Activated naive CD8-positive, alpha-beta T cell (primary cell): ENCODE data around the gene SUMF1.

Source experiments
- H3K27ac Mint-ChIP-seq: one replicate; pipeline ENCODE4 v1.8.0; 2021; ENCODE audit warnings: mixed read lengths
- H3K27me3 Mint-ChIP-seq: one replicate; pipeline ENCODE4 v1.8.0; 2021; ENCODE audit warnings: mixed read lengths
- H3K36me3 Mint-ChIP-seq: one replicate; pipeline ENCODE4 v1.8.0; 2021; ENCODE audit warnings: mixed read lengths
- H3K4me1 Mint-ChIP-seq: one replicate; pipeline ENCODE4 v1.8.0; 2021; ENCODE audit warnings: low read depth, mixed read lengths
- H3K4me3 Mint-ChIP-seq: one replicate; pipeline ENCODE4 v1.8.0; 2021; ENCODE audit warnings: mild to moderate bottlenecking, mixed read lengths
- H3K9me3 Mint-ChIP-seq: one replicate; pipeline ENCODE4 v1.8.0; 2021; ENCODE audit warnings: low read depth, mixed read lengths

The SUMF1 gene

DNA sequence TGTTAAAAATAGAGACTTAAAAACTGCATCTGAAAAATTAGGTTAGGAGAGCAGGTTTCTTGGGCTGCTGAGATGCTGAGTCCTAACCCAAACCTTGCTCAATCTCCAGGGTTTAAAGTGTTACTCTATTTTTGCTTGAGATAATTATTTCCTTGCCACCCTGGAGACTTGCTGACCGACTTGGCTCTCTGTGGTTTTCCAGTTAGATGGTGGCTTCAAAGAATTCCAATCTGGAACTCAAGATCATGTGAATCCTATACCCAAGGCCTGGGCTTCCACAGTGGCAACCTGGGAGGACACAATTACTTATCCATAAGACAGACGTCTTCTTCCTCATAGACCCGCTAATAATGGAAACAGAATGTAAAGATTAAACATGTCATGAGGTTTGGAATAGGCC, 47.7 kb downstream of the SUMF1 start:
- Mint-ChIP-seq H3K27me3 (no peaks in the 10 kb centered on the region), H3K4me3 (no peak overlapping the region), H3K27ac (no peak overlapping the region), H3K36me3 (peaks cover 7% of the 10 kb centered on the region), H3K9me3 (no peaks in the 10 kb centered on the region), H3K4me1 (peaks cover 17% of the 10 kb centered on the region)

DNA sequence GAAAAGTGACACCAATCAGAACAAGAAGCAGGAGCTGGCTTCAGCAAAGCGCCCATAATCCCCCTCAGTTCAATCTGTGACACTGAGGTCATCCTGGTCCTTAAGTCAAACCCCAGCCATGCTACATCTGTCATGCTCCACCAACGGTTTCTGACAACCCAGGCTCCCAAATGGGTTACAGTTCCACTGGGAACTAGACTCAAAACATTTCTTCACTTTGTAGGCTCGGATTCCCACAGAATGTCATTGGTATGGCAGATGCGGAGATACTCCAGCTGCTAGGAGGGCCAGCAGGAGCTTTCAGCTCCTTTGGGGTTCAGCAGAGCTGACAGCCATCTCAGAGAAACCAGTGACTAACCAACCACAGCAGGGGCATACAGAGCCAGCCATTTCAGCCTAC, 48.9 kb downstream of the SUMF1 start:
- H3K4me1 Mint-ChIP-seq, result peaks cover 15% of the 10 kb centered on the region
- no peak overlapping the region for H3K27ac Mint-ChIP-seq
- no peaks in the 10 kb centered on the region for H3K27me3 Mint-ChIP-seq
- H3K36me3 Mint-ChIP-seq, result peaks cover 9% of the 10 kb centered on the region
- no peaks in the 10 kb centered on the region for H3K9me3 Mint-ChIP-seq
- no peak overlapping the region for H3K4me3 Mint-ChIP-seq

DNA sequence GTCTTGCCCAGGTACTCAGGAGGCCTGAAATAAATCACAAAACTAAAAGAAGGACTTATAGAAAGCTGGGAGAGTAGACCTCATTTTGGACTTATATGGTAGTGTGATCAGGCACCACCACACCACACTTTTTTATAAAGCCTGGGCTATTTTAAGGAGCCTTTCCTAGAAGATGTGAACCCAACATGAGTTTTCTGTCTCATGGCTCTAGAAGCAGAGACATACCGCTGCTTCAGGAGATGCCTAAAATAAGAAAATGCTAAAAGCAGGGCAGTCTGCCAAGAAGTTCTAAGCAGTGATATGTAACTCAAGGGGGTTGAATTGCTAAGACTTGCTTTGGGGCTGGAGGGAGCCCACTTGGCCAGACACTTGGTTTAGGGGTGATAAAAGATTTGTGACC, 49.6 kb downstream of the SUMF1 start:
- Mint-ChIP-seq H3K27me3 (no peaks in the 10 kb centered on the region), H3K27ac (no peak overlapping the region), H3K9me3 (no peaks in the 10 kb centered on the region), H3K4me1 (peaks cover 15% of the 10 kb centered on the region), H3K36me3 (peaks cover 9% of the 10 kb centered on the region), H3K4me3 (no peak overlapping the region)

DNA sequence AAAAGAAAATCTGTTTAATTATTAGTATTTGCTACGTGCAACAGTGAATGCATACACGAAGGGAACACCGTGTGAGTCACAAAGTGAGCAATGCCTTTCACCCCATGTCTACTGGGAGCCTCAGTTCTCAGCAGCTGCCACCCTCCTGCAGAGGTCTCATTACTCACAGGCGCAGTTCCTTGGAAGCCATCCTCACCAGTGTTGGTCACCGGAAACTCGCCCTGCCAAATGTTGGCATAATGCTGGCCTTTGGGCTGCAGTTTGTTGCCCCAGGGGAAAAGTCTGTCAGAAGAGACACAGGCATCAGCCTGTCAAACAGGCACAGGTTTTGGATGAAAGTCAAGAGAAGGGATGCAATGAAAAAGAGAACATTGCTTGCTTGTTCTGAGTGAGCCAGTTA, 50.1 kb downstream of the SUMF1 start:
- Mint-ChIP-seq H3K27me3 (no peaks in the 10 kb centered on the region), H3K36me3 (peaks cover 13% of the 10 kb centered on the region), H3K27ac (no peak overlapping the region), H3K4me1 (peaks cover 16% of the 10 kb centered on the region), H3K4me3 (no peak overlapping the region), H3K9me3 (no peaks in the 10 kb centered on the region)

DNA sequence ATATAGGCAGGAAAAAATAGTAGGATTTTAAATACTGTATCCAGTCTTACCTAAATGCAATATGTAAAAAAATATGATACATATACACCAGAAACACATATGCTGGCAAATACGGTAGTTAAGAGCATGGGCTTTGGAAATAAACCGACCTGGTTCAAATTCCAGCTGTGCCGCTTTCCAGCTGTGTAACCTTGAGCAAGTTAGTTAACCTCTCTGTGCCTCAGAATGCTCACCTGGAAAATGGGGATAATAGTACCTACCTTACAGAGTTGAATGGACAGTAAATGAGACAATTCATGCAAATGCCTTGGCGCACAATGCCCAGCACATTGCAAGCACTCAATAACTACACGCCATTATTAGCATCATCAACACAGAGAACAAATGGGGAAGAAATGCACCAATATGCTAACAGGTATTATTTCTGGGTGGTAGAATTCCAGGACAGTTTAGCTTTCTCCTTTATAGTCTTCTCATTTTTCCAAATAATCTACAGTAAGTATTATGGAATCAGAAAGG, 50.6 kb downstream of the SUMF1 start:
- no peak overlapping the region for H3K4me3 Mint-ChIP-seq
- peaks cover 13% of the 10 kb centered on the region for H3K4me1 Mint-ChIP-seq
- H3K27ac Mint-ChIP-seq, result no peak overlapping the region
- no peaks in the 10 kb centered on the region for H3K27me3 Mint-ChIP-seq
- no peaks in the 10 kb centered on the region for H3K9me3 Mint-ChIP-seq
- peaks cover 16% of the 10 kb centered on the region for H3K36me3 Mint-ChIP-seq

DNA sequence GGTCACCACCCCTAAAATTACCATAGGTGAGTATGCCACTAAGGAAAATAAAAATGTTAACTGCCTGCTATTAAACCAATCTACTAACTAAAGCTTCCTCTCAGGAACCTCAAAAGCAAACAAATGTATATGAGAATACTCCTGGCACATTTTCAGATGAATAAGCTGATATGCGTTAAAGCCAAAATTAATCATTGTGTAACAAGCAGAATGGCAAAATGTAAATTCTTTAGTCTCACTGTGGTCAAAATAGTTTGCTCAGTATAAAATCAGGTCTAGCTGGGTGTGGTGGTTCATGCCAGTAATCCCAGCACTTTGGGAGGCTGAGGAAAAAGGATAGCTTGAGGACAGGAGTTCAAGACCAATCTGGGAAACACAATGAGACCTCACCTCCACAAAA, 53.6 kb downstream of the SUMF1 start:
- H3K36me3 Mint-ChIP-seq, result peaks cover 19% of the 10 kb centered on the region
- peaks cover 24% of the 10 kb centered on the region for H3K4me1 Mint-ChIP-seq
- H3K4me3 Mint-ChIP-seq, result no peak overlapping the region
- H3K27ac Mint-ChIP-seq, result no peak overlapping the region
- no peaks in the 10 kb centered on the region for H3K9me3 Mint-ChIP-seq
- no peaks in the 10 kb centered on the region for H3K27me3 Mint-ChIP-seq

DNA sequence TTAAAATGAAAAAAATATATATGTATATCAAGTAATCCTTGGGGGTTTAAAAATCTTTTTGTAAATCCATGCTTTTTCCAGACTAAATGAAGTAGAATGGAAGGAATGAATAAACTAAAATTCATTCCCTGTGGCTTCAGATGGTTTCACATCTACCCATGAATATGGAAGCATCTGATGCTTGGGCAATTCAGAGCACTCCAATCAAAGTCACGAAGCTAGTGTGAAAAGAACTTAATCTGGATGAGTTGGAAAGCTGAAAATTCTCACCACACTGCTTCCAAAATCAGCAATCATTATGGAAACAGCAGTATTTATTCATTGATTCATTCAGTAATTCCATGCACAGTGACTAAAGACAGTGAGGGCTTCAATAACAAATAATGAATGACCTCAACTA, 55.2 kb downstream of the SUMF1 start:
- Mint-ChIP-seq H3K4me3 (no peak overlapping the region), H3K4me1 (peaks cover 26% of the 10 kb centered on the region), H3K36me3 (peaks cover 24% of the 10 kb centered on the region), H3K27ac (no peak overlapping the region), H3K9me3 (no peaks in the 10 kb centered on the region), H3K27me3 (no peaks in the 10 kb centered on the region)

DNA sequence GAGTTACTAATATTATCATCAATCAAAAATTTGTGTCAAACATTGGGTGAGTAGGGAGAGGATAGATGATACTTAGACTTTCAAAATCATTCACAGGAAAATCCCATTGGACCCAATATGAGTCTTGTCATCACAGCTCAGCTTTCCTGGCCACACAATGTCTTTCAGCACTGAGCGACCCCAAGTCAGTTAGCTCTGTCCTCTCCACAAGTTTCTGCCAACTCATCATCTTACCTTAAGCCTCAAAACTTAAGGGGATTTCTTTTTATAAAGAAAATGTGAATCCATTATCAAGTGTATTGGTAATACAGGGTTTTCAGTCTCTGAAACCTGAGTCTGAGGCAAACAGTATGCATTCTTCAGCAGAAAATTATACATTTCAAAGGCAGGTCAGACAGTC, 55.8 kb downstream of the SUMF1 start:
- no peaks in the 10 kb centered on the region for H3K9me3 Mint-ChIP-seq
- H3K4me1 Mint-ChIP-seq, result peaks cover 26% of the 10 kb centered on the region
- H3K27me3 Mint-ChIP-seq, result no peaks in the 10 kb centered on the region
- H3K36me3 Mint-ChIP-seq, result peaks cover 25% of the 10 kb centered on the region
- H3K27ac Mint-ChIP-seq, result no peak overlapping the region
- H3K4me3 Mint-ChIP-seq, result no peak overlapping the region

DNA sequence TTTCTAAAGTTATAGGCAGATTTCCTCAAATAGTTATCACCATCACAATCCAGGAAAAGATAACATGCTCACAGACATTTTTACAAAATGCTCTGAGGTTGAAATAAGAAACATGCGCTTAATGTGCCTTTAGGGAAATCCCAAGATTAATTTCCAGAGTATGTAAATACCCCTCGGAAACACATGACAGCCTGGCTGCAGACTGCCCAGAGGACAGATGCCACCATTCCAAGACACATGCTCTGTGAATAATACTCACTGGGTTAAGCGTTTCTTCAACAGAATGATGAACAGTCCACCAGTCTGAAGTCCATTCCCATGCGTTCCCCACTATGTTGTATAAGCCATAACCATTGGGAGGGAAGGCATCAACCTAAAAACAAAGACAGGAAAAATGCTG, 56.5 kb downstream of the SUMF1 start:
- Mint-ChIP-seq H3K27me3 (no peaks in the 10 kb centered on the region), H3K36me3 (peaks cover 27% of the 10 kb centered on the region), H3K27ac (no peak overlapping the region), H3K4me1 (peaks cover 26% of the 10 kb centered on the region), H3K9me3 (no peaks in the 10 kb centered on the region), H3K4me3 (no peak overlapping the region)

DNA sequence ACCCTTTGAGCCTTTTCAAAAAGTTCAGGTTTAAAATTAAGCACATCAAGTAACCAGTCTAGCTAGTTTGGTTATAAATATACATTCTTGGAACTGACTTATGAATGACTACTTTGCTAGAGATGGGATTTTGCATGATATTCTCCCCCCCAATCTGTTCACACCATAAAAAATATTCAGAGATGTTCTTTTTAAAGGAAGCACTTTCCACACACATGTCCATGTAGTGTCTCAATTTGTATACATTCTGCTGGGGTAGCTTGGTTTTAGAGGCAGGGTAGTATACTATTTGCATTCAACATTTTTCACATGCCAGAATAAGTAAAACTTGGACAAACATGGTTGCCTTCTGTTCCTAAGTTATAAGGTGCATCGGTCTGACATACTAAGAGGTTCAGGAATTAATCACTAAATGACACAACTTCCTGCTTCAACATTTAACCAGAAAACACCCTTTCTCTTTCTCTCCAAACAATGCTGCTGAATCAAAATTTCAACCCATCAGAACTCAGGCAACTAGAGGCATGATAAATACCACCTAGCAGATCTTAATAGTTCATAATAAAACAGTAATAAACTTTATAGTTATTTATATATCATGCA, 57.0 kb downstream of the SUMF1 start:
- no peaks in the 10 kb centered on the region for H3K27me3 Mint-ChIP-seq
- peak overlapping the region; percentile 76 for H3K27ac Mint-ChIP-seq
- H3K4me1 Mint-ChIP-seq, result peaks cover 26% of the 10 kb centered on the region
- H3K9me3 Mint-ChIP-seq, result no peaks in the 10 kb centered on the region
- H3K36me3 Mint-ChIP-seq, result peaks cover 25% of the 10 kb centered on the region
- peak overlapping the region; percentile 61 for H3K4me3 Mint-ChIP-seq

DNA sequence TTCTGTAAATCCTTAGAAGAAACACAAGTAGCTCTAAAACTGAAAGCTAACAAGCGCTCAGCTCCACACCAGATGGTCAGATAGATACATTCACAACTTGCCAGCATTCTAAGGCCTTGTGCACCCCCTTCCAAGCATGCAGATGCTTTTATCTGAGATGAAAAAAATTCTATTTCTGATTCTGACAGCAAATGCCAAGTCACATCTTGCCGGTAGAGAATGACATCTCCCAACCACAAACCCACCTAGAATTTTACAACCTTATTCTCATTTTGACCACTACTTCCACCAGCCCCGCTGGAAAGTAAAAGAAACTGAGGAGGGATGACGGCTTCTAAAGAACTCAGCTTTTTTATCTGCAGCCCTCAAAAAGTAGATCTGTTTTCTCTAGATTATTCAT, 57.7 kb downstream of the SUMF1 start:
- H3K4me1 Mint-ChIP-seq, result peaks cover 26% of the 10 kb centered on the region
- peak overlapping the region; percentile 76 for H3K27ac Mint-ChIP-seq
- no peaks in the 10 kb centered on the region for H3K27me3 Mint-ChIP-seq
- H3K36me3 Mint-ChIP-seq, result peaks cover 28% of the 10 kb centered on the region
- H3K4me3 Mint-ChIP-seq, result peak overlapping the region; percentile 61
- H3K9me3 Mint-ChIP-seq, result no peaks in the 10 kb centered on the region

DNA sequence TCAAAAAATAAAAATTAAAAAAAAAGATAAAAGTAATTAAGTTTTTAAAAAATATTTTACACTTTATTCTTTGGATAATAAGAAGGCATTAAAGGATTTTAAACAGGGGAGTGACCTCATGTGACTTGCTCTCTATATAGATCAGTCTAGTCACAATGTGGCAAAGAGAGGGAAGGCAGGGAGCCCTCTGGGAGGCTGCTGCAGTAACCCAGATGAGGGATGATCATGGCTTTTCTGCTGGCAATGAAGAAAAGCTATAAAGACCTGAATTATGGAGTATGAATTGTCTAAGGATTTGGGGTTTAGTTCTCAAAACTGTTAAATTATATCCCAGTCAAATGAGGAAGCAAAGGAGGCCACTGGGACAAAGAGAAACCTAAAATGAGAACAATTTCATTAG, 58.1 kb downstream of the SUMF1 start:
- Mint-ChIP-seq H3K36me3 (peaks cover 28% of the 10 kb centered on the region), H3K27me3 (no peaks in the 10 kb centered on the region), H3K4me1 (peaks cover 26% of the 10 kb centered on the region), H3K27ac (peak overlapping the region; percentile 76), H3K9me3 (no peaks in the 10 kb centered on the region), H3K4me3 (no peak overlapping the region)

DNA sequence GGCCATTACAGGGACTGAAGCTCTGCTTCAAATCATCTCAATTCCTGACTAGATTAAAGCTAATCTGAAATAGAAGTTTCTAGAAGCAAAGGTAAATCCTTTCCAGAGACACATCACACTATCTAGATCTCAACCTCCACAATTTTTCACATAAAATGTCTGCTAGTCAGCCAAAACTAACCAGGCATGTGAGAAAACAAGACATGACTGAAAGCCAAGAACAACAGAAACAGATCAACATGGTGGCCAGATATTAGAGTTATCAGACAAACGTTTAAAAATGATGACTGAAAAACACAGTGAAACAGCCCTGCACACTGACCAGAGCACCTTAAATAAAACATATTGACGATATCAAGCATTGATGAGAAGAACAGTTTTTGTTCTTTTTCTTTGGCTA, 59.1 kb downstream of the SUMF1 start:
- H3K9me3 Mint-ChIP-seq, result no peaks in the 10 kb centered on the region
- H3K4me1 Mint-ChIP-seq, result peaks cover 26% of the 10 kb centered on the region
- H3K4me3 Mint-ChIP-seq, result no peak overlapping the region
- peaks cover 34% of the 10 kb centered on the region for H3K36me3 Mint-ChIP-seq
- H3K27ac Mint-ChIP-seq, result peak overlapping the region; percentile 47
- no peaks in the 10 kb centered on the region for H3K27me3 Mint-ChIP-seq

DNA sequence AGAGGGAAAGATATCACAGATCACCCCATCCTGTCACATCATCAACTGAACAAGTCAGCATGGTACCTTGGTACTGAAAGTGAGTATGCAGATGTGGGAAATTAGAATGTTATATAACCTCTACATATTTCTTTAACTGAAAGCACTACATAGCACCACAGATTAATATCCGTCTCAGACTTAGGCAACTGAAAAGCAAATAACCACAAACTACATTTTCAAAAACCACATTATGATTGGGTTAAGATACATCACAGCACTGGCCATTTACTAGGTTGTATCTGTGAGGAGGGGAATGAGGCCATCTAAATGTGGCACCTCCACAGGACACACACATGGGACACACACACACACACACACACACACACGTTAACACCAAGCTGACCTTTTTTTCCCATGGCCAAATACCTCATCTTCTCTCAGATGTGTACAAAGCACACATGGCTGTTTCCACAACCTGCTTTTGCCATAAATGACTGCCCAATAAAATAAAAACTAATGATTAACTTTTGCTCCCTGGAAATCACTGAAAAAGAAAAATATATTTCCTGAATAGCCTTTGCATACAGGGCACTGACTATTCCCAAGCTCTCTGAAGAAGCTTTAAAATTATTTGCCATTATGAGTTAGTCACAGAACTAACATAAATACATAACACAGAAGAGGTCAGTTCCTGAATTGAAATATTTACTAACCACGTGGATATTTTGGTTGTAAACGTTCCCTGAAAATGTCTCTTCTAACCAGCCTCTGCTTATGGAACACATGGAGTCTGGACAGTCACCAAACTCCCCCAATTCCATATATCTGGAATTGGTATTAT, 60.1 kb downstream of the SUMF1 start:
- no peaks in the 10 kb centered on the region for H3K27me3 Mint-ChIP-seq
- H3K36me3 Mint-ChIP-seq, result peaks cover 35% of the 10 kb centered on the region
- H3K4me1 Mint-ChIP-seq, result peaks cover 22% of the 10 kb centered on the region
- H3K27ac Mint-ChIP-seq, result no peak overlapping the region
- H3K9me3 Mint-ChIP-seq, result no peaks in the 10 kb centered on the region
- no peak overlapping the region for H3K4me3 Mint-ChIP-seq

DNA sequence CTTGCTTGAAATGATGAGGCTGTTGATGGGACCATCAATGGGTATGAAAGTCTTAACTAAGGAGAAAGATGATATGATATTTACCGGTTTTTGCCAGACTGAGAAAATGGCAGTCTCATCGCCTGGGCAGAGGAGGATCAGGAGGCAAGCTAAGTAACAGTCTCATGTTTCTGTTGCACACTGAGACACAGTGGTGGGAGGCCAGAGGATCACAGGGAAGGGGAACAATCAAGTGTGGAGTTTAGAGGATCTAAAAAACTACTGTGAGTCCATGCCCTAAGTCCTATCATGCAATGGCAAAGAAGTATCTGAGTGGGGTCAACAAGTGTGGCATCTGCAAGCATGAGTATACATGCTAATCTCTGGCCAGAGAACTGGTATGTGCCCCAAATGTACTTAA, 62.2 kb downstream of the SUMF1 start:
- H3K27ac Mint-ChIP-seq, result no peak overlapping the region
- peaks cover 33% of the 10 kb centered on the region for H3K36me3 Mint-ChIP-seq
- H3K27me3 Mint-ChIP-seq, result no peaks in the 10 kb centered on the region
- H3K9me3 Mint-ChIP-seq, result no peaks in the 10 kb centered on the region
- H3K4me1 Mint-ChIP-seq, result peaks cover 13% of the 10 kb centered on the region
- no peak overlapping the region for H3K4me3 Mint-ChIP-seq
